ENCODE results near the gene MED13L. TPM values are rescaled to one million over a fixed set of nuclear protein-coding genes. Genes with fewer than 3 reads are reported as not detected.

Gene MED13L
- polyA plus RNA-seq, 3 donors = 14.2 to 33.6 (median 28.7) TPM

- H3K27ac ChIP-seq (ENCODE audit: low read depth, low read length) = no peak overlapping the region
- WGBS, 3 donors = 39 to 70% (median 61%) methylated on average over 5 of the region's 5 CpGs
Observed at GRCh38 chr12:115910057-115910456, 367.4 kb downstream of the MED13L start.

Data from adipose tissue (tissue), 3 donors.